Measurements from ENCODE around the gene ELF4. TPM values are rescaled to one million over a fixed set of nuclear protein-coding genes. Genes with fewer than 3 reads are reported as not detected.

Gene ELF4
- total and polyA plus RNA-seq, 12 donors, result 2.7 to 16.7 (median 6.9) TPM

- no peak overlapping the region for H3K27ac ChIP-seq
- no peak for DNase-seq
- H3K36me3 ChIP-seq (replicated peaks in 1 of 2), result peaks cover 0 to 4% of the 10 kb centered on the region in 2 donors
- TF ChIP-seq POLR2A (IDR thresholded peaks at IDR 0.05) (no peak), CTCF (IDR thresholded peaks at IDR 0.05) (no peak)
- no peaks in the 10 kb centered on the region for H3K4me1 ChIP-seq (replicated peaks in 1 of 2)
- H3K4me3 ChIP-seq, result no peak overlapping the region
- H3K27me3 ChIP-seq, result no peaks in the 10 kb centered on the region
- no peaks in the 10 kb centered on the region for H3K9me3 ChIP-seq (replicated peaks in 1 of 3)
- 67 to 86% (median 77%) methylated on average over 2 to 10 of the region's 10 CpGs for WGBS, 4 donors
- intact Hi-C loops (cut with DNase I), result no loop called here
Measured at GRCh38 chrX:130072345-130072740, 38.0 kb downstream of the ELF4 start.

GRCh38 chrX:130071611-130072344 is 38.5 kb downstream of the ELF4 start:
- TF ChIP-seq CTCF (IDR thresholded peaks at IDR 0.05) (no peak), POLR2A (IDR thresholded peaks at IDR 0.05) (no peak)
- no peaks in the 10 kb centered on the region for H3K27me3 ChIP-seq
- no peaks in the 10 kb centered on the region for H3K9me3 ChIP-seq (replicated peaks in 1 of 3)
- peaks cover 0 to 4% of the 10 kb centered on the region in 2 donors for H3K36me3 ChIP-seq (replicated peaks in 1 of 2)
- H3K4me1 ChIP-seq (replicated peaks in 1 of 2), result no peaks in the 10 kb centered on the region
- H3K4me3 ChIP-seq, result no peak overlapping the region
- intact Hi-C loops (cut with DNase I), result no loop called here
- WGBS, 4 donors, result 77 to 93% (median 89%) methylated on average over 2 to 18 of the region's 18 CpGs
- DNase-seq, result no peak
- H3K27ac ChIP-seq, result no peak overlapping the region

GRCh38 chrX:130066975-130067615 is 43.2 kb downstream of the ELF4 start:
- H3K36me3 ChIP-seq (replicated peaks in 1 of 2), result peaks cover 0 to 4% of the 10 kb centered on the region in 2 donors
- no peaks in the 10 kb centered on the region for H3K27me3 ChIP-seq
- no peak for DNase-seq
- H3K4me1 ChIP-seq (replicated peaks in 1 of 2), result no peaks in the 10 kb centered on the region
- H3K27ac ChIP-seq, result no peak overlapping the region
- H3K9me3 ChIP-seq (replicated peaks in 1 of 3), result no peaks in the 10 kb centered on the region
- 66 to 77% (median 75%) methylated on average over 6 to 15 of the region's 15 CpGs for WGBS, 4 donors
- no peak for TF ChIP-seq CTCF (IDR thresholded peaks at IDR 0.05)
- TF ChIP-seq POLR2A (IDR thresholded peaks at IDR 0.05), result no peak
- intact Hi-C loops (cut with DNase I), result loop anchor here in 1 of 2 donors (10.0 kb wide), 1 partner anchor 462 kb away; no protein-coding TSS in a partner anchor
- H3K4me3 ChIP-seq, result no peak overlapping the region
